NT2/D1 (cell line): ENCODE results near the gene CYB561A3.

ENCODE experiments used
- SUZ12 ChIP-seq: IDR thresholded peaks from 2 replicates; pipeline ENCODE4 v1.6.1; 2011; ENCODE audit not compliant: insufficient read length, insufficient read depth; ENCODE audit errors: extremely low read depth
- YY1 ChIP-seq: IDR thresholded peaks from 2 replicates; pipeline ENCODE4 v1.6.1; 2011; ENCODE audit not compliant: insufficient read length, insufficient read depth
- ZNF274 ChIP-seq: IDR thresholded peaks from 2 replicates; pipeline ENCODE4 v1.6.1; 2011; ENCODE audit warnings: mild to moderate bottlenecking, low read depth, low read length

DNA sequence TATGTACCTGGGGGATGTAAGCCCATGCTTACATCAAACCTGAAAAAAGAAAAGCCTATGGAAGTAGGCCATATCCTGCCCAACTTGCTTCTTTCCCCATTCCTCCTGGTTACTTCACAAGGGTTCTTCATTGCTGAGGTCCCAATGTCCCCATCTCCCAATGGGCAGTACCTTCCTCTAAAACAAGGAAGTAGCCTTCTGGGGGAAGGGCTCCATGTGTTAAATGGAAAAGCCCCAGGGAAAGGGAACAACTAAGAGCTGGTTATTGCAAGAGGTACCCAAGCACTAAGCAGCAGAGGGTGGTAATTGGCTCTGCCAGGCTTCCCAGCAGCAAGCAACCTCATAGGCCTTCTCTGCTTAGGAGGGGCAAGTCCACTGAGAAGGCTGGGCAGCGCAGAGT lies 42.0 kb upstream of the CYB561A3 start:
- TF ChIP-seq YY1, result no peak
- TF ChIP-seq SUZ12, result no peak
- no peak for TF ChIP-seq ZNF274
